Fibroblast of skin of scalp (primary cell): Measurements from ENCODE around the gene GNAI2.
"Not testable (repeated sequence)": the region's sequence is repeated elsewhere in the genome, so short reads cannot be mapped to it uniquely, and the experiment has no call there.

Experiments
- DNase-seq: peaks from one replicate; pipeline ENCODE4 v3.0.0-alpha.2; 2013

GNAI2 gene

DNA sequence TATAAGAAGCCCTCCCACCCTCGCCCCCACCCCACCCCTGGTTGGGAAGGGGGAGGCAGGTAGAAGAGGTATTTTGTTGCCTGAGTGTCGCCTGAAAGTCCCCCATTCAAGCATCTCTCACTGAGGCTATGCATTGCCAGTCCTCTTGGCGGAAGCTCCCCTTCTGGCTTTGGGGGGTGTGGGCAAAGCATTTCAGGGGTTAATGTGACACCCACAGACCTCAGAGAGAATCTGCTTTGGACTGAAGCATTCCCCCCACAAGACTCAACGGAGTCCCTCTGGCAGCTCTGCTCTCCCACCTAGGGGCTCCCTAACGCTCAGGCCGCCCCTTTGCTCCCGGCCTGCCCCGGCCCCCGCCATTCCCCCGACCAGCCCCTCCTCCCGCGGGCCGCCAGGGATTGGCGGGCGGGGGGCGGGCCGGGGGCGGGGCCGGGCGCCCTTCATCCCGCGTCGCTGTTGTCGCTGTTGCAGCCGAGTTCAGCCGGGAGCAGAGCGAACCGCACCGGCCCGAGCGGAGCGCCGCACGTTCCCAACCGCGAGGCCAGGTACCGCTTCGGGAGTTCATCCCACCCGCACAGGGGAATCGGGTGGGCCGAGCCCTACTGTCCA lies 31.1 kb upstream of the GNAI2 start, which contains the start of gene SLC38A3:
Gene SLC38A3, plus strand, starts transcription at position 468 of the 609 bp plus-strand sequence. CDS start 8,929 bp downstream, outside the sequence.
- no peak for DNase-seq

- no peak for DNase-seq
Measured at GRCh38 chr3:50205413-50206276, 30.4 kb upstream of the GNAI2 start.

GRCh38 chr3:50207359-50208042 lies 28.5 kb upstream of the GNAI2 start:
- DNase-seq: no peak

DNA sequence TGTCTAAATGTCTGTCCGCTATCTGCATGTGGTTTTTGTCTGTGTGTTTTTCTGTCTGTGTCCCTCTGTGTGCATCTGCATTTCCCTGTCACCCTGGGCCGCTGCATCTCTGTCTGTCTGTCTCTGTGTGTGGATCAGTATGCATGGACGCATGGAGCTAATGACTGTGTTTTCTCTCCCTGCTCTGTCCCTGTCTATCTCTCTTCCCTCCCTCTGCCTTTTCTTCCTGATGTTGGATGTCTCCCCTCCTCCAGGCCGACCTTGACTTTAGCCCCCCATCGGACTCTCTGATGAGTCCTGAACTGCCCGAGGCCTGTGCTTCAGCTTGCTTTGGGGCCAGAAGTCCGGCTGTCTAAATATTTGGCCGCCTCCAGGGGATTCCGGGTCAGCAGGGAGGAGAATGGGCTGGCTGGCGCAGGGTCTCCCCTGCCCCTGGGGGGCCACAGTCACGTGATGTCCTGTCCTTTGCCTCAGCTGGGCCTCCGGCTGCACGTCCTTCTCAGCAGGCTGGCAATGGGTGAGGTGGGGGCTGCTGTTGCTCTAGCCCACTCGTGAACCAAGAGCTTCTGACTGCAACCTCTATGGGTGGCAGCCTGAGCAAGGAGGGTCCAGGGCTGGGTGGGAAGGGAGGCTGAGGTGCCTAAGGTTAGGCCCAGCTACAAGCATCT lies 27.2 kb upstream of the GNAI2 start:
- DNase-seq: no peak

DNA sequence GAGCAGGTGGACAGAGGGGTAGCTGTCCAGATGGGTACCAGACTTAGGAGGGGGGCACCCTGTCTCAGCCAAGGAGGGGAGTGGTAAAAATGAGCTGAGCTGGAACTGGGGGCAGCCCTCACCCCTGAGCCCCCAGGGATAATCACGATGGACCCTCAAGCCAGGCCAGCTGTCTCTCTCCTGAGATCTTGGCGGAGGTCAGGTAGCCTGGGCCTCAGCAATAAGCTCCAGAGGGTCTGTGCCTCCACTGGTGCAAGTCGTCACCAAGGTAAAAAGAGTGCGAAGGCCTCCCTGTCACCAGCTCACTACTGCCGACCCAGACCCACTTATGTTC lies 25.9 kb upstream of the GNAI2 start:
- no peak for DNase-seq

DNA sequence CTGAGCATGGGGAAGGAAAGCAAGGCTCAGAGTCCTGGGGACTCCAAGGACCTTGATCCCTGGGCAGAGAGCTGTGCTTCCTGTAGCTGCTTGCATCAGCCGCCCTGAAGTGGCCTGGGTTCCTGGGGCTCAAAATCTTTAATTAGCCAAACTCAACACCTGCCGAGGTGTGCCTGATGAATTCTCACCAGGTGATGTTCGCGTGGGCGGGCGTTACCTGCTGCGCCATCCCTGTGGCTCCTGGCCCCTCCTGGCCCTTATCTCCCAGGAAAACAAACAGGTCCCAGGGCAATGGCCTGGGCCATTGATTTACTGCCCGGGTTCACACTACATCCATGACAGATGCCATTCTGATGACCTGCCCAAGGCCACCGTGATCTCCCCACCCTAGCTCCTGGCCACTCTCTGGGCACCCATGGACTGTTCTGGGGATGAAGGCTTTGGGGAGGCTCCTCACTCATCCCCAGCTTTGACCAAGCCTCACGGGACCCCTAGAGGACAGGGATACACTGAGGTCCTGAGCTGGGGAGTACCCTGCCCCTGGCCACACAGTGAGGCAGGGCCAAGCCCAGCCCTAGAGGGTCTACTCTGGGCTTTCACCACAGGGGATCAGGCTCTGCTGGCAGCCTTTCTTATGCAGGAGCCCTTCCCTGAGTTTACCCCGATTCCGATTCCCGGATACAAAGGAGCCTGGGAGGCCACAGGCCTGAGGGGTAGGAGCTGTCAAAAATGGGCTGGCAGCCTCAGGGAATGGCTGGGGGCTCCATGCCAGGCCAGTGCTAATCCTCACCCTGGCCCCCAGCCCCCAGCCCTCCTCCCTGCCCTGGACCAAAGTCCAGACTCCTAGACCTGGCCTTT lies 25.3 kb upstream of the GNAI2 start:
- no peak for DNase-seq

DNA sequence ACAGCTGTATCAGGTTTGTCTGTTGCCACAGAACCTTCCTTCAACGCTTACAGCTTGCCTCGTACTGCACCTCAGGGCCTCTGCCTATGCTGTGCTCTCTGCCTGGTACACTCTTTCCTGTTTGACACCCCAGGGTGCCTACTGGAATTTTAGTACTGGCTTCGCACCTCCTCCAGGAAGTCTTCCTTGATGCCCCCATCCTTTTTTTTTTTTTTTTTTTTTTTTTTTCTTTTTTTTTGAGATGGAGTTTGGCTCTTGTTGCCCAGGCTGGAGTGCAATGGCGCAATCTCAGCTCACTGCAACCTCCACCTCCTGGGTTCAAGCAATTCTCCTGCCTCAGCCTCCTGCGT lies 24.7 kb upstream of the GNAI2 start:
- not testable (repeated sequence) for DNase-seq

- DNase-seq: peak; percentile 63
Measured at GRCh38 chr3:50211930-50212329, 24.1 kb upstream of the GNAI2 start.

- DNase-seq: no peak
Measured at GRCh38 chr3:50212502-50212901, 23.5 kb upstream of the GNAI2 start.

DNA sequence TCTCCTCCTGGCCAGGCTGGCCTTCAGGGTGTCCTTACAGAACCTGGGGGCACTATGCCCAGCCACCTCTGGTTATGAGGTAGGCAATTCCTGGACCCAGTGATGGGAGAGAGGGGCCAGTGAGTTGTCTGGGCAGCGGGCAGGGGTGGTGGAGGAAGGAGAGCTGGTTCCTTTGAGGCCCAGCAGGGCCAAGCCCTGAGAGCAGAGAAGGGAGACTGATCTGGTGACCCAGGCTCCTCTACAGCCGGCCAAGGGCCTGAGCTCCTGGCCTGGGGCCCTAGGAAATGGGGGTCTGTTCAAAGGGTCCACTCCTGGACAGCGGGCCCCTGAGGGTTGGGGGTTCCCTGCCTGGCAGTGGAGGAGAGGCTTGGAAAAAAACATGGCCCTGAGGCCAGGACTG lies 23.0 kb upstream of the GNAI2 start:
- no peak for DNase-seq

DNA sequence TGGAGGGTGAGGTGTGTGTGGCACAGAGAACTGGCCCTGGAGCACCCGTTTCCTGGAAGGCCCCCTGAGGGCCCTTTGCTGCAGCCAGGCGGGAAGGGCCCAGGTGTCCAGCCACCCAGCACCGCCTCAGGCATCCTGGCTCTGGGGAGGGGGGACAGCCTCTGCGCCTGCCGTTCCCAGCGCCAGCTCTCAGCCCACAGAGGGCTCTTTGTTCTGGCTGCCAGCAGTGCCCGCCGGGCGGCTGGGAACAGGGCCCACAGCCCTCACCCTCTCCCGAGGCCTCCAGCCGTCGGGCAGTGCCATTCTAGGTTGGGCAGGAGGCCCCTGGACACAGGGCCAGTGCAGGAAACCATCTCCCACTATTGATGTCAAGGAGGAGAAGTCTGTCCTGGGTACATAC lies 22.6 kb upstream of the GNAI2 start:
- DNase-seq: no peak

DNA sequence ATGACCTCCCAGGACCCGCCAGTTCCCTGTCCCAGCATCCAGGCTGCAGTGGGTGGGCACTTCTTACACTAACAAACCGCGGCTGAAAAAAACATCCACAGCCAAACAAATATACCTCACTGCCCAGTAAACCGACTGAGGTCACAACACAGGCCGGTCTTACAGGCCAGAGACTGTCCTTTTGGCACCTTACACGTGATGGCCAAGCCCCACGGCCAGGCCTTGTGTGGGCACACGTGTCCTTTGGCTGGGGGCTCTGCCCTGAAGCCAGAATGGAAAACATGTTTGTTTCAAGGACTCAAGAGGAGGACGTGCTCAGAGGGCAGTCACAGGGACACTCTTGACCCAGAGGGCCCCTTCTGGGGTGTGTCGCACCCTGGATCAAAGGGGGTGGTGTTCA lies 21.2 kb upstream of the GNAI2 start:
- DNase-seq: no peak

DNA sequence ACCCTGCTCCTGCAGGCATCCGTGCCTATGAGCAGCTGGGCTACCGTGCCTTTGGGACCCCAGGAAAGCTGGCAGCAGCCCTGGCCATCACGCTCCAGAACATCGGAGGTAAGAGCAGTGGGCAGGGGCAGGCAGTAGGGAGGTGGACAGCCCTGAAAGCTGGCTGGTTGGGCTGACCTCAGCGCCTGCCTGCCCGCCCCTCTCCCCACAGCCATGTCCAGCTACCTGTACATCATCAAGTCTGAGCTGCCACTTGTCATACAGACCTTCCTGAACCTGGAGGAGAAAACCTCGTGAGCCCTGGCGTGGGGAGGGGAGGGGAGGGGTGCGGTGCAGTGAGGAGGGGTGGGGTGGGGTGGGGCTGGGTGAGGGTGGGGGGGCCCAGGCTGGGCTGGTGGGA lies 20.5 kb upstream of the GNAI2 start:
- DNase-seq: no peak

DNA sequence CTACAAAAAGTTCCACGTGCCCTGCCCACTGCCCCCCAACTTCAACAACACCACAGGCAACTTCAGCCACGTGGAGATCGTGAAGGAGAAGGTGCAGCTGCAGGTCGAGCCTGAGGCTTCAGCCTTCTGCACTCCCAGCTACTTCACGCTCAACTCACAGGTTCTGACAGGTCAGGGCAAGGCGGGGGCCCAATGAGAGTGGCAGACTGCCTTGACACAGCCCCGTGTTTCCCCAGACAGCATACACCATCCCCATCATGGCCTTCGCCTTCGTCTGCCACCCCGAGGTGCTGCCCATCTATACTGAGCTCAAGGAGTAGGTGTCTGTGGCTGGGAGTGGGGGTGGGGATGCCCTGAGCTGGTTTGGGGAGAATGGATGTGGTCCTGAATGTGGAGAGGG lies 18.3 kb upstream of the GNAI2 start:
- DNase-seq: no peak

DNA sequence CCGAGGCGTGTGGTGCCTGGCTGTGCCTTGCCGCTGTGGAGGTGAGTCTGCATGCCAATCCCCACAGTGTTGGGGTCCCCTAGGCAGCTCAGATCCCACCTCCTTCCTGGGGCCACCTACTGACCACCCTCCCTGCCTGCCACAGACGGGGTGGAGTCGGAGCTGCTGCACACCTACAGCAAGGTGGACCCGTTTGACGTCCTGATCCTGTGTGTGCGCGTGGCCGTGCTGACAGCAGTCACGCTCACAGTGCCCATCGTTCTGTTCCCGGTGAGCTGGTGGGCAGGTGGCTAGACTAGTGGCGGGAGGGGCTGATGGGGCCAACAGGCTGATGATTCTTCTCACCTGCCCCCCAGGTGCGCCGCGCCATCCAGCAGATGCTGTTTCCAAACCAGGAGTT lies 17.6 kb upstream of the GNAI2 start:
- no peak for DNase-seq

DNA sequence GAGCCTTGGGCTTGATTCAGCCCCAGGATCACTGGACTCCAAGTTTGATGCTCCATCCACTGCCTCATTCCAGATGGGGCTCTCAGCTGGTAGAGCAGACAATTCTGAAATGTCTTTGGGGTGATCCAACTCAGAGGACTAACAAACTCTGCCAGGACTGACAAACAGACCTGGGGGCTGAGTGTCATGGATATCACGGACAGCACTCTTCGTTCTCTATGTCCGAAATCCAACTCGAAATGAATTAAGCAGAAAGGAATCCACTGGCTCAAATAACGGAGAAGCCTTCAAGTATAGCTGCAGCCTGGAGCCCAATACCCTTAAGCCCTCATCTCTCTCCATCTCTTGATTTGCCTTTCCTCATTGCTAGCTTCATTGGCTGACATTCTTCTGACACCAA lies 16.7 kb upstream of the GNAI2 start:
- no peak for DNase-seq

GRCh38 chr3:50220109-50220508 lies 15.9 kb upstream of the GNAI2 start:
- no peak for DNase-seq

GRCh38 chr3:50221051-50221410 lies 15.0 kb upstream of the GNAI2 start:
- no peak for DNase-seq

- DNase-seq: no peak
Measured at GRCh38 chr3:50221411-50222168, 14.4 kb upstream of the GNAI2 start.

DNA sequence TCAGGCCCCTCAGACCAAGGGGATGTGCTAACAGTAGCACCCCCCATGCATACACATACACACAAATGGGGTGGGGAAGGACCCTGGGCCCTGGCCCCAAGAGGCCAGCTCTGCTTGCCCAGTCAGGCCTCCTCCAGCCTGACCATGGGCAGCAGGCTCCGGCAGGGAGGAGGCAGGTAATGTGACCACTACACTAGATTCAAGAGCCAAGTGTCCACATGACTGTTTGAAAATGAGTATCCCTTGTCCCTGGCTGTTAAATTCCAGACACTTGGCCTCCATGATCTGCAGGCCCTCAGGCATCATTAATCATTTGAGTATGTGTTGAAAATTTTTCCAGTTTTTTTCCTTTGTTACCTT lies 13.9 kb upstream of the GNAI2 start:
- no peak for DNase-seq

DNA sequence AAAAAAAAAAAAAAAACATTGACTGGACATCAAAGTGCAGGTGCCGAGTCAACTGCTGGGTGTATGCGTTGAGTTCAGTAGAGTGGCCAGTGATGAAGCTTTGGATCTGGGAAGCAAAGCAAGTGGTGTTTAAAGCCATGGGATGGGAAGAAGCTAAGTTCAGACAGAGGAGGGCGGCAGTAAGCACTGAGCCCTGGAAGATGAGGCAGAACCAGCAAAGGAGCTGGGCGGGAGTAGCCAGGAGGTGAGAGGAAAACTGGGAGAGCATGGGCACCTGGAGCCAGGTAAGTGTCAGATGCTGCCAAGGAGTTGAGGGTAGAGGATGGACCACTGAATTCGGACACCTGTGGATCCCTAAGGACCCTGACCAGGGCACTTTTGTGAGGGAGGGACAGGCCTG lies 11.4 kb upstream of the GNAI2 start:
- DNase-seq: no peak

DNA sequence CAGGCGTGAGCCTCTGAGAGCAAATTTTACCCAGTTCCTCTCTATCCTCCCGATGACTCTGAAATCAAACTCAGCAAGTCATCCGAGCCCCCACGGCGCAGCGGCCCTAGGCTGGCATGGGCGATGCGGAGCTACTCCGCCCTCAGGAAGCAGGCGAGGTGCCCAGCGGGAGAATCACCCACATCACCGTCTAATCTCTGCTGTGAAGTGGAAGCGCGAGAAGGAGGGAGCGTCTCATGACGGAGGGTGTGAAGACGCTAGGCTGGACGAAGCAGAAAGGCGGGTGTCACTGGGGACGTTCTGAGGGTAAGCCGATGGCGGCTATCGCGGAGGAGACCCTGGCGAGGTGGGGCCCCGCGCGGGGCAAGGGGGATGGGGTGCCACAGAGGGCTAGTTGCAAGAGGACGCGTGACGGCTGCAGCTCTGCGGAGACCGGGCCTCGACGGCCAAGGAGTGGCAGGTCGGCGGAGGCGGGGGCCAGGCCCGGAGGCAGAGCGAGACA lies 9.1 kb upstream of the GNAI2 start:
- peak; percentile 38 for DNase-seq
